Testis (tissue), 2 donors: ENCODE results near the gene SERPINB2.

Experiments
- CTCF ChIP-seq, 3 experiments: fragments of 450-650 bp in 2 of 3; fragments of 200-600 bp in 1 of 3; sonication (generic) in 1 of 3; IDR thresholded peaks; one replicate each; pipeline ENCODE4 v1.5.1; 2016 to 2019; ENCODE audit warnings: antibody characterized with exemption in 3 of 3, mild to moderate bottlenecking in 2 of 3, moderate library complexity in 1 of 3
- POLR2A ChIP-seq: fragments of 450-650 bp; IDR thresholded peaks from one replicate; pipeline ENCODE4 v1.6.1; 2017; ENCODE audit warnings: antibody characterized with exemption, mild to moderate bottlenecking, moderate library complexity

- TF ChIP-seq CTCF (IDR thresholded peaks at IDR 0.05) (no peak), POLR2A (no peak)
Measured at GRCh38 chr18:63860531-63860930, 27.0 kb upstream of the SERPINB2 start.
